Fibroblast of pulmonary artery (primary cell): ENCODE results near the gene USPL1.
A peak's percentile ranks its signal among the peaks of the same experiment; 100 is the strongest.

Experiments used
- DNase-seq: peaks from one replicate; pipeline ENCODE4 v3.0.0-alpha.2; 2010; ENCODE audit warnings: low read depth
- H3K4me3 ChIP-seq: replicated peaks from 2 replicates; pipeline ENCODE4 v1.5.1; 2011; ENCODE audit warnings: low read depth, mild to moderate bottlenecking, control low read depth, low read length, moderate library complexity
- CTCF ChIP-seq: IDR thresholded peaks from 2 replicates; pipeline ENCODE4 v1.5.1; 2011; ENCODE audit warnings: mild to moderate bottlenecking, control low read depth, low read length, inconsistent platforms; ENCODE audit errors: missing control alignments

The USPL1 gene

GRCh38 chr13:30679483-30680330, 62.0 kb downstream of the USPL1 start:
- TF ChIP-seq CTCF = peak; percentile 76
- DNase-seq = peak; percentile 58
- H3K4me3 ChIP-seq = no peak overlapping the region

DNA sequence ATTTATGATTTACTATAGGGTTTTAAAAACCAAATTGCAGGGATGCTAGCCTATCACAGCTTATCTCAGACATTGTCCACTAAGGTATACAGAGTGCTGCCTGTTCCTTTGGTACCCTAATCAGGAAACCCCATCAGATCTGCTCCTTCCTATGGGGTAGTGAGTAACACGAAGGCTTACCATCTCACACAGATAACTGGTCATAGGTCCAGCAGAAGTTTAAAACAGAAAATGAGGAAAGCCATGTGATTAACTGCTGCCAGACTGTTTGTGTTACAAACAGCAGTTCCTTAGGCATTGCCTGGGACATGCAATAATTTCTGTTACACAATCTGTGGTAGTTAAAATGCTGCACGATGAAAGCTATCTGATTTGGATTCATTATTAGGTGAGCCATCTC, 64.1 kb downstream of the USPL1 start:
- peak; percentile 74 for DNase-seq
- no peak for TF ChIP-seq CTCF
- H3K4me3 ChIP-seq = no peak overlapping the region

GRCh38 chr13:30685320-30685859, 67.7 kb downstream of the USPL1 start:
- no peak overlapping the region for H3K4me3 ChIP-seq
- no peak for TF ChIP-seq CTCF
- no peak for DNase-seq

- no peak for TF ChIP-seq CTCF
- no peak overlapping the region for H3K4me3 ChIP-seq
- DNase-seq = no peak
Observed at GRCh38 chr13:30685987-30686386, 68.3 kb downstream of the USPL1 start.

DNA sequence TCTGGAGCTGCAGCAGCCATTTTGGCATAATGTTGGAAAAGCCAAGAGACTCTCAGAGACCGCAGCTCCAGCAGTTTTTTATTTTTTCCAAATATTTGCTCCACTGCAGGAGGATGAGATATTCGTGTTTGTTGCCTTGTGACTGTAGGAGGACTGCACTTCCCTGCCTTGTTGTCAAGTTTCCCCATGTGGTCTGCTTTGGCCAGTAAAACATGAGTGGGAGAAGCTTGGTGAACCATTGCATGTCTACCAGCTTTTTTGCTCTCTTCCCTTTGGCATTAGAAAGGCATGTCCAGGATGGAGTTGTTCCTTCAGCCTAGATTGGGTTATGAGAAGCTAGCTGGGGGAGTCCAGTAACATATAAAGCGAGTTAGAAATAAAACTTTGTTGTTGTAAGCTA, 69.9 kb downstream of the USPL1 start:
- H3K4me3 ChIP-seq = no peak overlapping the region
- TF ChIP-seq CTCF = no peak
- no peak for DNase-seq

DNA sequence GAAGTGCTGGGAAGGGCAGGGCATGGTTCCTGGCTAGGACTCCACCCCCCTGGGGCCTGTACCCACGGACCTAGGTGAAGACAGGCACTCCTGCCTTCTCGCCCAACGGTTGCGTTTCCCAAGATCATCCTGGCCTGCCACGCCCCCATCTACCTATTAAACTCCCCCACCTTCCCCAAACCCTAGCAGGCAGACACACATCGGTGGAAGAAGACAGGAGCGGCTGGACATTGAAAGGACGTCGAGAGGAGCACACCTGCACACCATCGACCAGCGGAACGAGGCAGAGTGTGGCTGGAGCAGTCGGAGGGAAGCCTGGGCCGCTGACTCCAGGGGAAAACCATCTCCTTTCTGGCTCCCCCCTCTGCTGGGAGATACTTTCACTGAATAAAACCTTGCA, 72.0 kb downstream of the USPL1 start:
- TF ChIP-seq CTCF = no peak
- H3K4me3 ChIP-seq = no peak overlapping the region
- DNase-seq = no peak
